Amniotic epithelial cell (primary cell): ENCODE results near the gene DSG3.

Experiments
- DNase-seq: peaks from one replicate; pipeline ENCODE4 v3.0.0-alpha.2; 2010; ENCODE audit warnings: low read depth

The DSG3 gene

GRCh38 chr18:31447530-31448191, at the start of gene DSG3:
Gene DSG3 (plus strand): TSS chr18:31447741. CDS start chr18:31447878, 137 bp downstream.
- DNase-seq = no peak

GRCh38 chr18:31398191-31398590, 49.4 kb upstream of the DSG3 start:
- peak; percentile 90 for DNase-seq

- DNase-seq = peak; percentile 91
These were observed 48.1 kb upstream of the DSG3 start for GRCh38 chr18:31399306-31400032.

- no peak for DNase-seq
These were observed 46.1 kb upstream of the DSG3 start for GRCh38 chr18:31401156-31402025.

- DNase-seq = no peak
These were observed 45.5 kb upstream of the DSG3 start for GRCh38 chr18:31402026-31402373.

GRCh38 chr18:31403409-31403808, 44.1 kb upstream of the DSG3 start:
- no peak for DNase-seq

GRCh38 chr18:31407649-31408048, 39.9 kb upstream of the DSG3 start:
- DNase-seq = no peak

GRCh38 chr18:31409276-31409675, 38.3 kb upstream of the DSG3 start:
- DNase-seq = no peak

- no peak for DNase-seq
These were observed 36.6 kb upstream of the DSG3 start for GRCh38 chr18:31410716-31411483.

GRCh38 chr18:31413137-31413536, 34.4 kb upstream of the DSG3 start:
- no peak for DNase-seq

- DNase-seq = no peak
These were observed 29.7 kb upstream of the DSG3 start for GRCh38 chr18:31417850-31418249.

GRCh38 chr18:31419457-31419932, 28.0 kb upstream of the DSG3 start:
- DNase-seq = no peak

- DNase-seq = no peak
These were observed 27.5 kb upstream of the DSG3 start for GRCh38 chr18:31420032-31420431.

GRCh38 chr18:31420524-31420923, 27.0 kb upstream of the DSG3 start:
- DNase-seq = no peak

- DNase-seq = peak; percentile 66
These were observed 23.1 kb upstream of the DSG3 start for GRCh38 chr18:31424383-31424988.

- peak; percentile 53 for DNase-seq
These were observed 21.5 kb upstream of the DSG3 start for GRCh38 chr18:31426021-31426420.

GRCh38 chr18:31426871-31427406, 20.6 kb upstream of the DSG3 start:
- DNase-seq = peak; percentile 43

GRCh38 chr18:31428211-31428610, 19.3 kb upstream of the DSG3 start:
- peak; percentile 22 for DNase-seq

GRCh38 chr18:31429623-31430022, 17.9 kb upstream of the DSG3 start:
- no peak for DNase-seq

- no peak for DNase-seq
These were observed 17.5 kb upstream of the DSG3 start for GRCh38 chr18:31430072-31430471.

- no peak for DNase-seq
These were observed 17.0 kb upstream of the DSG3 start for GRCh38 chr18:31430554-31430953.
